ENCODE results near the gene ARHGEF18.
"Not testable (repeated sequence)": the region's sequence is repeated elsewhere in the genome, so short reads cannot be mapped to it uniquely, and the experiment has no call there.

ARHGEF18 gene

GRCh38 chr19:7328647-7329046 is 20.1 kb upstream of the ARHGEF18 start:
- Histone ChIP-seq H3K27me3 (ENCODE audit: control insufficient read depth, insufficient read depth, low read length) (no peaks in the 10 kb centered on the region), H3K27ac (ENCODE audit: low read depth, low read length) (no peak overlapping the region), H3K9ac (ENCODE audit: low read length) (no peak overlapping the region), H3K4me3 (ENCODE audit: low read depth, low read length) (no peak overlapping the region), H3K36me3 (ENCODE audit: control insufficient read depth, insufficient read depth, low read length) (no peaks in the 10 kb centered on the region), H3K4me1 (ENCODE audit: control insufficient read depth, insufficient read depth, low read length) (no peaks in the 10 kb centered on the region), H3K9me3 (ENCODE audit: control insufficient read depth, insufficient read depth, low read depth, low read length) (peaks cover 13% of the 10 kb centered on the region)

GRCh38 chr19:7331446-7331845 is 17.3 kb upstream of the ARHGEF18 start:
- H3K4me1 ChIP-seq (ENCODE audit: control insufficient read depth, insufficient read depth, low read length): no peaks in the 10 kb centered on the region

GRCh38 chr19:7333198-7334118 is 15.3 kb upstream of the ARHGEF18 start:
- H3K4me3 ChIP-seq (ENCODE audit: low read depth, low read length): no peak overlapping the region
- no peaks in the 10 kb centered on the region for H3K27me3 ChIP-seq (ENCODE audit: control insufficient read depth, insufficient read depth, low read length)
- no peaks in the 10 kb centered on the region for H3K36me3 ChIP-seq (ENCODE audit: control insufficient read depth, insufficient read depth, low read length)
- peaks cover 8% of the 10 kb centered on the region; the same call in 1 of the 2 replicates for H3K9me3 ChIP-seq (ENCODE audit: control insufficient read depth, insufficient read depth, low read depth, low read length)
- H3K9ac ChIP-seq (ENCODE audit: low read length): no peak overlapping the region
- no peak overlapping the region for H3K27ac ChIP-seq (ENCODE audit: low read depth, low read length)
- no peaks in the 10 kb centered on the region for H3K4me1 ChIP-seq (ENCODE audit: control insufficient read depth, insufficient read depth, low read length)

More at GRCh38 chr19:7331446-7331845, 17.3 kb upstream of the ARHGEF18 start:
- Histone ChIP-seq H3K27ac (ENCODE audit: low read depth, low read length) (no peak overlapping the region), H3K27me3 (ENCODE audit: control insufficient read depth, insufficient read depth, low read length) (no peaks in the 10 kb centered on the region), H3K9me3 (ENCODE audit: control insufficient read depth, insufficient read depth, low read depth, low read length) (peaks cover 8% of the 10 kb centered on the region), H3K4me3 (ENCODE audit: low read depth, low read length) (no peak overlapping the region), H3K36me3 (ENCODE audit: control insufficient read depth, insufficient read depth, low read length) (no peaks in the 10 kb centered on the region), H3K9ac (ENCODE audit: low read length) (no peak overlapping the region)

GRCh38 chr19:7336321-7336973 is 12.3 kb upstream of the ARHGEF18 start:
- peaks cover 2% of the 10 kb centered on the region; the same call in 1 of the 2 replicates for H3K9me3 ChIP-seq (ENCODE audit: control insufficient read depth, insufficient read depth, low read depth, low read length)
- no peak overlapping the region for H3K4me3 ChIP-seq (ENCODE audit: low read depth, low read length)
- no peaks in the 10 kb centered on the region for H3K4me1 ChIP-seq (ENCODE audit: control insufficient read depth, insufficient read depth, low read length)
- no peaks in the 10 kb centered on the region for H3K36me3 ChIP-seq (ENCODE audit: control insufficient read depth, insufficient read depth, low read length)
- no peak overlapping the region for H3K27ac ChIP-seq (ENCODE audit: low read depth, low read length)
- H3K9ac ChIP-seq (ENCODE audit: low read length): no peak overlapping the region
- no peaks in the 10 kb centered on the region for H3K27me3 ChIP-seq (ENCODE audit: control insufficient read depth, insufficient read depth, low read length)

GRCh38 chr19:7337380-7338194 is 11.2 kb upstream of the ARHGEF18 start:
- Histone ChIP-seq H3K36me3 (ENCODE audit: control insufficient read depth, insufficient read depth, low read length) (no peaks in the 10 kb centered on the region), H3K9me3 (ENCODE audit: control insufficient read depth, insufficient read depth, low read depth, low read length) (no peaks in the 10 kb centered on the region), H3K27ac (ENCODE audit: low read depth, low read length) (no peak overlapping the region), H3K27me3 (ENCODE audit: control insufficient read depth, insufficient read depth, low read length) (no peaks in the 10 kb centered on the region), H3K4me3 (ENCODE audit: low read depth, low read length) (no peak overlapping the region), H3K4me1 (ENCODE audit: control insufficient read depth, insufficient read depth, low read length) (no peaks in the 10 kb centered on the region), H3K9ac (ENCODE audit: low read length) (no peak overlapping the region)

GRCh38 chr19:7340959-7341837 is 7.5 kb upstream of the ARHGEF18 start:
- Histone ChIP-seq H3K27ac (ENCODE audit: low read depth, low read length) (no peak overlapping the region), H3K4me3 (ENCODE audit: low read depth, low read length) (no peak overlapping the region), H3K9me3 (ENCODE audit: control insufficient read depth, insufficient read depth, low read depth, low read length) (no peaks in the 10 kb centered on the region), H3K36me3 (ENCODE audit: control insufficient read depth, insufficient read depth, low read length) (no peaks in the 10 kb centered on the region), H3K27me3 (ENCODE audit: control insufficient read depth, insufficient read depth, low read length) (no peaks in the 10 kb centered on the region), H3K9ac (ENCODE audit: low read length) (no peak overlapping the region), H3K4me1 (ENCODE audit: control insufficient read depth, insufficient read depth, low read length) (0 out of 2 replicates have a peak, but pooled peaks cover 7% of the 10 kb centered on the region)

GRCh38 chr19:7342143-7342542 is 6.6 kb upstream of the ARHGEF18 start:
- Histone ChIP-seq H3K4me3 (ENCODE audit: low read depth, low read length) (no peak overlapping the region), H3K4me1 (ENCODE audit: control insufficient read depth, insufficient read depth, low read length) (0 out of 2 replicates have a peak, but pooled peaks cover 7% of the 10 kb centered on the region), H3K27me3 (ENCODE audit: control insufficient read depth, insufficient read depth, low read length) (no peaks in the 10 kb centered on the region), H3K9me3 (ENCODE audit: control insufficient read depth, insufficient read depth, low read depth, low read length) (no peaks in the 10 kb centered on the region), H3K27ac (ENCODE audit: low read depth, low read length) (no peak overlapping the region), H3K9ac (ENCODE audit: low read length) (no peak overlapping the region), H3K36me3 (ENCODE audit: control insufficient read depth, insufficient read depth, low read length) (no peaks in the 10 kb centered on the region)

- Histone ChIP-seq H3K36me3 (ENCODE audit: control insufficient read depth, insufficient read depth, low read length) (no peaks in the 10 kb centered on the region), H3K27me3 (ENCODE audit: control insufficient read depth, insufficient read depth, low read length) (no peaks in the 10 kb centered on the region), H3K27ac (ENCODE audit: low read depth, low read length) (no peak overlapping the region), H3K4me3 (ENCODE audit: low read depth, low read length) (no peak overlapping the region), H3K9me3 (ENCODE audit: control insufficient read depth, insufficient read depth, low read depth, low read length) (no peaks in the 10 kb centered on the region; the same call in 1 of the 2 replicates), H3K4me1 (ENCODE audit: control insufficient read depth, insufficient read depth, low read length) (0 out of 2 replicates have a peak, but pooled peaks cover 7% of the 10 kb centered on the region), H3K9ac (ENCODE audit: low read length) (no peak overlapping the region)
Measured at GRCh38 chr19:7346488-7346971, 2.2 kb upstream of the ARHGEF18 start.

- not testable (repeated sequence) for H3K27me3 ChIP-seq (ENCODE audit: control insufficient read depth, insufficient read depth, low read length); H3K4me3 ChIP-seq (ENCODE audit: low read depth, low read length); H3K4me1 ChIP-seq (ENCODE audit: control insufficient read depth, insufficient read depth, low read length); H3K36me3 ChIP-seq (ENCODE audit: control insufficient read depth, insufficient read depth, low read length); H3K9me3 ChIP-seq (ENCODE audit: control insufficient read depth, insufficient read depth, low read depth, low read length); H3K27ac ChIP-seq (ENCODE audit: low read depth, low read length); H3K9ac ChIP-seq (ENCODE audit: low read length)
Measured at GRCh38 chr19:7346997-7347396, 1.7 kb upstream of the ARHGEF18 start.

- H3K4me3 ChIP-seq (ENCODE audit: low read depth, low read length): no peak overlapping the region
- H3K9ac ChIP-seq (ENCODE audit: low read length): no peak overlapping the region
- no peaks in the 10 kb centered on the region for H3K27me3 ChIP-seq (ENCODE audit: control insufficient read depth, insufficient read depth, low read length)
- H3K36me3 ChIP-seq (ENCODE audit: control insufficient read depth, insufficient read depth, low read length): no peaks in the 10 kb centered on the region
- H3K4me1 ChIP-seq (ENCODE audit: control insufficient read depth, insufficient read depth, low read length): 0 out of 2 replicates have a peak, but pooled peaks cover 7% of the 10 kb centered on the region
- no peak overlapping the region for H3K27ac ChIP-seq (ENCODE audit: low read depth, low read length)
- peaks cover 6% of the 10 kb centered on the region for H3K9me3 ChIP-seq (ENCODE audit: control insufficient read depth, insufficient read depth, low read depth, low read length)
Measured at GRCh38 chr19:7349231-7349591, 474 bp downstream of the ARHGEF18 start.

Measured in HUES6 (cell line).